ENCODE data around the gene ZSCAN10. TPM values are rescaled to one million over a fixed set of nuclear protein-coding genes. Genes with fewer than 3 reads are reported as not detected.

The ZSCAN10 gene
- polyA plus RNA-seq, 3 donors from 2014 or later, result 0.13 TPM; not detected in 2

GRCh38 chr16:3123986-3124886 is 25.1 kb upstream of the ZSCAN10 start:
- Mint-ChIP-seq H3K36me3 (no peaks in the 10 kb centered on the region), H3K27me3 (ENCODE audit: low read depth in 3 of 3) (peaks cover 3 to 4% (median 3%) of the 10 kb centered on the region in 3 donors), H3K9me3 (no peaks in the 10 kb centered on the region), H3K4me3 (peak overlapping the region; percentile 97 to 98 (median 97)), H3K27ac (peak overlapping the region; percentile 92 to 97 (median 96)), H3K4me1 (peaks cover 52 to 55% of the 10 kb centered on the region in 2 donors)
- DNase-seq, result peak; percentile 96

GRCh38 chr16:3122926-3123570 is 24.0 kb upstream of the ZSCAN10 start:
- peaks cover 3 to 4% (median 3%) of the 10 kb centered on the region in 3 donors for H3K27me3 Mint-ChIP-seq (ENCODE audit: low read depth in 3 of 3)
- H3K36me3 Mint-ChIP-seq, result no peaks in the 10 kb centered on the region
- no peaks in the 10 kb centered on the region for H3K9me3 Mint-ChIP-seq
- peak overlapping the region; percentile 67 to 97 (median 90) for H3K27ac Mint-ChIP-seq
- DNase-seq, result no peak
- peak overlapping the region; percentile 97 to 98 (median 97) for H3K4me3 Mint-ChIP-seq
- peaks cover 43 to 44% of the 10 kb centered on the region in 2 donors for H3K4me1 Mint-ChIP-seq

GRCh38 chr16:3121851-3122467 is 22.9 kb upstream of the ZSCAN10 start:
- Mint-ChIP-seq H3K27me3 (ENCODE audit: low read depth in 3 of 3) (peaks cover 3 to 4% (median 3%) of the 10 kb centered on the region in 3 donors), H3K4me1 (peaks cover 32 to 33% of the 10 kb centered on the region in 2 donors), H3K4me3 (peak overlapping the region in 1 of 5 donors; percentile 97), H3K9me3 (no peaks in the 10 kb centered on the region), H3K36me3 (no peaks in the 10 kb centered on the region), H3K27ac (no peak overlapping the region)
- no peak for DNase-seq

- no peak overlapping the region for H3K27ac Mint-ChIP-seq
- H3K9me3 Mint-ChIP-seq, result no peaks in the 10 kb centered on the region
- H3K4me3 Mint-ChIP-seq, result no peak overlapping the region
- H3K36me3 Mint-ChIP-seq, result no peaks in the 10 kb centered on the region
- H3K4me1 Mint-ChIP-seq, result peaks cover 18 to 23% of the 10 kb centered on the region in 2 donors
- DNase-seq, result no peak
- H3K27me3 Mint-ChIP-seq (ENCODE audit: low read depth in 3 of 3), result peaks cover 2 to 4% (median 3%) of the 10 kb centered on the region in 3 donors
Measured at GRCh38 chr16:3120435-3120834, 21.3 kb upstream of the ZSCAN10 start.

GRCh38 chr16:3119701-3120408 is 20.8 kb upstream of the ZSCAN10 start:
- H3K4me1 Mint-ChIP-seq, result peaks cover 13 to 19% of the 10 kb centered on the region in 2 donors
- H3K27me3 Mint-ChIP-seq (ENCODE audit: low read depth in 3 of 3), result peaks cover 2 to 4% (median 3%) of the 10 kb centered on the region in 3 donors
- no peak overlapping the region for H3K4me3 Mint-ChIP-seq
- H3K27ac Mint-ChIP-seq, result peak overlapping the region in 1 of 6 donors; percentile 19
- H3K36me3 Mint-ChIP-seq, result peaks cover 0 to under 1% (median under 1%) of the 10 kb centered on the region in 3 donors
- DNase-seq, result no peak
- no peaks in the 10 kb centered on the region for H3K9me3 Mint-ChIP-seq

GRCh38 chr16:3119286-3119685 is 20.2 kb upstream of the ZSCAN10 start:
- Mint-ChIP-seq H3K27me3 (ENCODE audit: low read depth in 3 of 3) (peaks cover under 1 to 3% (median 2%) of the 10 kb centered on the region in 3 donors), H3K36me3 (peaks cover 0 to 4% (median 4%) of the 10 kb centered on the region in 3 donors), H3K4me1 (peaks cover 7 to 13% of the 10 kb centered on the region in 2 donors), H3K9me3 (no peaks in the 10 kb centered on the region), H3K4me3 (no peak overlapping the region), H3K27ac (peak overlapping the region in 1 of 6 donors; percentile 19)
- DNase-seq, result no peak

- no peak overlapping the region for H3K4me3 Mint-ChIP-seq
- H3K9me3 Mint-ChIP-seq, result no peaks in the 10 kb centered on the region
- peaks cover 7 to 11% of the 10 kb centered on the region in 2 donors for H3K4me1 Mint-ChIP-seq
- DNase-seq, result no peak
- peaks cover 0 to 4% (median 4%) of the 10 kb centered on the region in 3 donors for H3K36me3 Mint-ChIP-seq
- H3K27me3 Mint-ChIP-seq (ENCODE audit: low read depth in 3 of 3), result peaks cover 0 to 2% (median 0%) of the 10 kb centered on the region in 3 donors
- no peak overlapping the region for H3K27ac Mint-ChIP-seq
Measured at GRCh38 chr16:3118846-3119245, 19.8 kb upstream of the ZSCAN10 start.

- Mint-ChIP-seq H3K4me3 (no peak overlapping the region), H3K27me3 (ENCODE audit: low read depth in 3 of 3) (no peaks in the 10 kb centered on the region), H3K9me3 (no peaks in the 10 kb centered on the region), H3K27ac (no peak overlapping the region), H3K36me3 (peaks cover 0 to 7% (median 7%) of the 10 kb centered on the region in 3 donors), H3K4me1 (peaks cover 1 to 6% of the 10 kb centered on the region in 2 donors)
- DNase-seq, result no peak
Measured at GRCh38 chr16:3118204-3118790, 19.2 kb upstream of the ZSCAN10 start.

GRCh38 chr16:3115561-3115960 is 16.5 kb upstream of the ZSCAN10 start:
- Mint-ChIP-seq H3K4me1 (no peaks in the 10 kb centered on the region), H3K27ac (no peak overlapping the region), H3K4me3 (no peak overlapping the region)

GRCh38 chr16:3115003-3115402 is 15.9 kb upstream of the ZSCAN10 start:
- peaks cover 0 to 2% (median 0%) of the 10 kb centered on the region in 3 donors for H3K27me3 Mint-ChIP-seq (ENCODE audit: low read depth in 3 of 3)
- no peak overlapping the region for H3K27ac Mint-ChIP-seq
- H3K36me3 Mint-ChIP-seq, result peaks cover 0 to 20% (median 8%) of the 10 kb centered on the region in 3 donors
- H3K9me3 Mint-ChIP-seq, result no peaks in the 10 kb centered on the region
- DNase-seq, result no peak
- H3K4me3 Mint-ChIP-seq, result no peak overlapping the region
- no peaks in the 10 kb centered on the region for H3K4me1 Mint-ChIP-seq

More at GRCh38 chr16:3115561-3115960, 16.5 kb upstream of the ZSCAN10 start:
- Mint-ChIP-seq H3K36me3 (peaks cover 0 to 16% (median 8%) of the 10 kb centered on the region in 3 donors), H3K27me3 (ENCODE audit: low read depth in 3 of 3) (peaks cover 0 to 2% (median 0%) of the 10 kb centered on the region in 3 donors), H3K9me3 (no peaks in the 10 kb centered on the region)
- no peak for DNase-seq

- Mint-ChIP-seq H3K27ac (no peak overlapping the region), H3K9me3 (no peaks in the 10 kb centered on the region), H3K27me3 (ENCODE audit: low read depth in 3 of 3) (peaks cover 0 to 2% (median 0%) of the 10 kb centered on the region in 3 donors), H3K36me3 (peaks cover 0 to 20% (median 8%) of the 10 kb centered on the region in 3 donors), H3K4me3 (no peak overlapping the region), H3K4me1 (no peaks in the 10 kb centered on the region)
- no peak for DNase-seq
Measured at GRCh38 chr16:3113765-3114479, 14.8 kb upstream of the ZSCAN10 start.

- no peaks in the 10 kb centered on the region for H3K4me1 Mint-ChIP-seq
- H3K9me3 Mint-ChIP-seq, result no peaks in the 10 kb centered on the region
- H3K36me3 Mint-ChIP-seq, result peaks cover 0 to 20% (median 8%) of the 10 kb centered on the region in 3 donors
- H3K27ac Mint-ChIP-seq, result peak overlapping the region in 1 of 6 donors; percentile 41
- no peak for DNase-seq
- H3K4me3 Mint-ChIP-seq, result no peak overlapping the region
- peaks cover 0 to 2% (median 0%) of the 10 kb centered on the region in 3 donors for H3K27me3 Mint-ChIP-seq (ENCODE audit: low read depth in 3 of 3)
Measured at GRCh38 chr16:3112881-3113574, 13.9 kb upstream of the ZSCAN10 start.
